Measurements from ENCODE around the gene GAS6.

Gene GAS6

DNA sequence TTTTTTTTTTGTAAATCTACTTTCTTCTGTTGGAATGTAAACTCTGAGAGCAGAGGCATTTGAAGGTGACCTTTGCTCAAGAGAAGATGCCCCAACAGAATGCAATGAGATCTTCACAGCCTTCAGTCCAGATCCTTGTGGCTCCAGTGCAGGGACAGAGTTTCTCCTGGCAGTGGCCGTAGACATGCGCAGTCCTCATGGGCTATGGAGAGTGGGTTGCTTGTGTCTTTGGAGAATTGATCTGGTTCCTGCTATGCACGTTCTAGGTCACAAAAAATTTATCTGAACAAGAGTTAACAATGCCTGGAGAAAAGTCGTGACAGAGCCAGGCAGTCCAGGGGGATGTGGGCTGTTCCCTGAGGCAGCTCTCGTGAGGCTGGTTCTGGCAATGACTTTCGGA, 74.7 kb downstream of the GAS6 start:
- no peaks in the 10 kb centered on the region for H3K36me3 Mint-ChIP-seq (ENCODE audit: insufficient read depth)
- H3K4me1 Mint-ChIP-seq (ENCODE audit: low read depth in 2 of 2): peaks cover 0 to 4% of the 10 kb centered on the region in 2 donors
- ATAC-seq (replicated peaks) (no peak), DNase-seq (no peak)
- H3K27ac Mint-ChIP-seq: no peak overlapping the region
- no peak overlapping the region for H3K4me3 Mint-ChIP-seq
- H3K9me3 Mint-ChIP-seq: no peaks in the 10 kb centered on the region
- peaks cover 32 to 42% of the 10 kb centered on the region in 2 donors for H3K27me3 Mint-ChIP-seq

DNA sequence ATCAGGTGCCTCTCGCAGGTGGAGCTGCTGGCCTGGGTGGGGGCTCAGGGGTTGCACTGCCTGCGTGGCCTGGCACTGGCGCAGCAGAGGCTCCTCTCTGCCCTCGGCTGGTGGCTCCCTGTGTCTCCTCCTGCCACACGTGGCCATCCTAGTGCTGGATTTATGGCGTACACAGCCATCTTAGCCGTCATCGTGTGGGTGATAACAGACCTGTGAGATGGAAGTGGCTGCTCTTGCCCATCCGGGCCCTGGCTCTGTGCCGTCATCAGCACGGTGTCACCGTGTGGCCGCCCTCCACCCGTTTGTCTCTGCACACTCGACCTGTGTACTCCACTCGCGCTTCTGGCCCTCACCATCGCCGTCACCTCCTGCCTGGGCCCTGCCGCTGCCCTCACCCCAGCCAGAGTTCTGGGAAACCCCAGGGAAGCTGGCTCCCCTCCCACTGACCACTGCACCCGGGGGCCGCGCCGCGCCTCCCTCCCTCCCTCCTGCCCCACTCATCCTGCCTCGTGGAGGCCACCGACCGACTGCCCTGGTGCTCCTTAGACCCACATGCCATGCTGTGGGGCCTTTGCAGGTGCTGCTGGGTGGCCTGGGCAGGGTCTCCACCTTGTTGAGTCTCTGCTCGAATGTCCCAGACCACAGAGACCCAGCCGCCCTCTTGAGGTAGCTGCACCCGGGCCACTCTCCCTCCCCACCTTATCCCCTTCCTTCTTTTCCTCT, 75.3 kb downstream of the GAS6 start:
- no peaks in the 10 kb centered on the region for H3K36me3 Mint-ChIP-seq (ENCODE audit: insufficient read depth)
- ATAC-seq (replicated peaks): no peak
- DNase-seq: no peak
- peaks cover 38 to 48% of the 10 kb centered on the region in 2 donors for H3K27me3 Mint-ChIP-seq
- no peak overlapping the region for H3K4me3 Mint-ChIP-seq
- H3K4me1 Mint-ChIP-seq (ENCODE audit: low read depth in 2 of 2): peaks cover 0 to 4% of the 10 kb centered on the region in 2 donors
- no peak overlapping the region for H3K27ac Mint-ChIP-seq
- no peaks in the 10 kb centered on the region for H3K9me3 Mint-ChIP-seq

DNA sequence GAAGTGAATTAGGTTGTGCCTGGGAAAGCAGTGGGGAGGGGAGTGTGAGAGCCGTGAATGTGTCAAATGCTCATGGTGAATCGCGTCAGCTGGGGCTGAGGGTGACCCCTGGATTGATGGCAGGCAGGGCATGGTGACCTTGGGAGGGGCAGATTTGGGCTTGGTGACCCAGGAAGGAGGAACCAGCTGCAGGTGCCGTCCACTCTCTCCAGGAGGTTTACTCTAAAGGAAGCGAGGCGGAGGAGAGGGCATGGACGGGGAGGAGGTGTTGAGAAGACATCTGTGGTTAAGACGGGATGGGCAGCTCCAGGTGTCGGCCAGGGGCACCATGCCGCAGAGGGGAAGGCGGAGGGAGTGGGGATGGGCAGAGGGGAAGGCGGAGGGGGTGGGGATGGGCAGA, 76.2 kb downstream of the GAS6 start:
- no peak overlapping the region for H3K4me3 Mint-ChIP-seq
- H3K27me3 Mint-ChIP-seq: peaks cover 44 to 53% of the 10 kb centered on the region in 2 donors
- ATAC-seq (replicated peaks): no peak
- no peaks in the 10 kb centered on the region for H3K9me3 Mint-ChIP-seq
- H3K36me3 Mint-ChIP-seq (ENCODE audit: insufficient read depth): no peaks in the 10 kb centered on the region
- peaks cover 0 to 4% of the 10 kb centered on the region in 2 donors for H3K4me1 Mint-ChIP-seq (ENCODE audit: low read depth in 2 of 2)
- no peak overlapping the region for H3K27ac Mint-ChIP-seq
- DNase-seq: no peak

DNA sequence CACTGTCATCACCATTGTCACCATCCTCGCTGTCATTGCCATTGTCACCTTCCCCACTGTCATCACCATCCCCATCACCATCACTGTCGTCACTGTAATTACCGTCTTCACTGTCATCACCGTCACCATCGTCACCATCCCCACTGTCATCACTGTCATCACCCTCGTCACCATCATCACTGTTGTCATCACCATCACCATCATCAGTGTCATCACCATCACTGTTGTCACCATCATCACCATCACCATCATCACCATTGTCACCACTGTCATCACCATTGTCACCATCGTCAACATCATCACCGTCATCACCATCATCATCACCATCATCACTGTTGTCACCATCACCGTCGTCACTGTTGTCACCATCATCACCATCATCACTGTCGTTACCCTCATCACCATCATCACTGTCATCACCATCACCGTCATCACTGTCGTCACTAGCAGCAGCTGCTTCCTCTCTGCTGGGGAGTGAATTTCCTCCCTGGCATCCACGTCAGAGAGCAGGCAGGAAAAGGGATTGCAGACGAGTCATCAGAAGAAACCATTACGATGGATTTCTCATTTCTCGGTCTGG, 77.5 kb downstream of the GAS6 start:
- Mint-ChIP-seq H3K4me3 (no peak overlapping the region), H3K9me3 (no peaks in the 10 kb centered on the region), H3K27me3 (peaks cover 41% of the 10 kb centered on the region in 2 donors), H3K27ac (no peak overlapping the region), H3K36me3 (ENCODE audit: insufficient read depth) (no peaks in the 10 kb centered on the region), H3K4me1 (ENCODE audit: low read depth in 2 of 2) (peaks cover 0 to 4% of the 10 kb centered on the region in 2 donors)
- DNase-seq: no peak
- no peak for ATAC-seq (replicated peaks)

DNA sequence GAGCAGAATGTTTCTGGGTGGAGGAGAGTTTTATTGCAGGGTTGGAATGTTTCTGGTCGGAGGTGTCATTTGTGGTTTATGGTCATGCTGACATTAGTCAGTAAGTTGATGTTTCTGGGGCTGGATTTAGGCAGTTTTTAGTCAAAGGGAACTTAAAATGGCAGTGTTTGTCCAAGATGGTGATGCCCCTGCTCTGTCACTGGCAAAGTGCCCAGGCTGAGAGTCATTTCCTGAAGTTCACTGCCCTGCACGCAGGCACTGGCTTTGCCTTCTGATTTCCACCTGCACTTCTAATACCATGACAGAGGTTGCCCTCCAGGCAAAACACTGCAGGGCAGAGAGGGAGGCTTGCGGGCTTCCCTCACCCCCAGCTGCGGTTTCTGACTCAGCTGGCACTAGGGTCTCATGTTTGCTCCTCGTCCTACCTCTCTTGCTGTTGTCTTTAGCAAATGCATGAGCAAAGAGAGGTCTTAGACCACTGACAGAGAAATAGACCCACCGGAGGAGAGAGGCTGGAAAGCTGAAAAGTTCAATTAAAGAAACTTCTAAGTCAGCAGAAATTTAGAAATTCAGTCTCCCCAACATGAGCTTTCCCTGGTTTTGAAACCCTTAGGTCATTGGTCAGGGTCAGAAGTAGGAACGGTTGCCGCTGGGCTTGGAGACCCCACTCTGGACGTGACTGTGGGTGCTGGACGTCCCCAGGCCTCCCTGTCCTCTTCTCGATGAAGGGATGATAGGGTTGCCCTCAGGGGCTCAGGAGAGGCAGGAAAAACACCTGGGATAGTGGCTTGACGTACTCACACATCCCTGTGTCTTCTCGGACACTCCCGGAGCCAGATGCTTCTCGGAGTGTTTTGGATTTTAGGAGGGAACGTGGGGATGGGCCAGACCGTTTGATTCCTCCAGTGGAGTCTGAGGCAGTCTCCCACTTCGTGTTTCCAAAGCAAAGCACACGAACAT, 78.5 kb downstream of the GAS6 start:
- no peak for DNase-seq
- no peak for ATAC-seq (replicated peaks)
- Mint-ChIP-seq H3K4me3 (no peak overlapping the region), H3K4me1 (ENCODE audit: low read depth in 2 of 2) (peaks cover 0 to 4% of the 10 kb centered on the region in 2 donors), H3K9me3 (no peaks in the 10 kb centered on the region), H3K27me3 (peaks cover 34 to 38% of the 10 kb centered on the region in 2 donors), H3K27ac (no peak overlapping the region), H3K36me3 (ENCODE audit: insufficient read depth) (no peaks in the 10 kb centered on the region)

DNA sequence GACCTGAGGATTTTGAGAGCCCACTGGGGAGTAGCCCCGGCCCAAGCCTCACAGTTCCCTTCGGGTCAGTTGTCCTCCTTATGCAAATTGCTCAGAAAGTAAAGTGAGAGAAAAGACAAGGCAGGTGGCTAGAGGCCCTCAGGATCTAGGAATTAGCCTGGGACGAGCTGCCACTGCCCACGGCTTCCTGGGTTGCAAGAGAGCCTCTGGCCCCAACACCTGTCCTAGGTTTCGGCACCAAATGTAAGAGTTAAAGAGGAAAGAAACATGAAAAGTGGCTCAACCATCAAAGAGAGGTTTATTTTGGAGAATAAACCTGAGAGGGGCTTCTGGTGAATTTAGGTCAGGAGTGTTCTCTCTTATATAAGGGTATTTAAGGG, 79.2 kb downstream of the GAS6 start:
- ATAC-seq (replicated peaks) (no peak), DNase-seq (no peak)
- H3K9me3 Mint-ChIP-seq: no peaks in the 10 kb centered on the region
- no peaks in the 10 kb centered on the region for H3K36me3 Mint-ChIP-seq (ENCODE audit: insufficient read depth)
- H3K4me1 Mint-ChIP-seq (ENCODE audit: low read depth in 2 of 2): peaks cover 0 to 4% of the 10 kb centered on the region in 2 donors
- H3K4me3 Mint-ChIP-seq: no peak overlapping the region
- no peak overlapping the region for H3K27ac Mint-ChIP-seq
- peaks cover 34 to 38% of the 10 kb centered on the region in 2 donors for H3K27me3 Mint-ChIP-seq

DNA sequence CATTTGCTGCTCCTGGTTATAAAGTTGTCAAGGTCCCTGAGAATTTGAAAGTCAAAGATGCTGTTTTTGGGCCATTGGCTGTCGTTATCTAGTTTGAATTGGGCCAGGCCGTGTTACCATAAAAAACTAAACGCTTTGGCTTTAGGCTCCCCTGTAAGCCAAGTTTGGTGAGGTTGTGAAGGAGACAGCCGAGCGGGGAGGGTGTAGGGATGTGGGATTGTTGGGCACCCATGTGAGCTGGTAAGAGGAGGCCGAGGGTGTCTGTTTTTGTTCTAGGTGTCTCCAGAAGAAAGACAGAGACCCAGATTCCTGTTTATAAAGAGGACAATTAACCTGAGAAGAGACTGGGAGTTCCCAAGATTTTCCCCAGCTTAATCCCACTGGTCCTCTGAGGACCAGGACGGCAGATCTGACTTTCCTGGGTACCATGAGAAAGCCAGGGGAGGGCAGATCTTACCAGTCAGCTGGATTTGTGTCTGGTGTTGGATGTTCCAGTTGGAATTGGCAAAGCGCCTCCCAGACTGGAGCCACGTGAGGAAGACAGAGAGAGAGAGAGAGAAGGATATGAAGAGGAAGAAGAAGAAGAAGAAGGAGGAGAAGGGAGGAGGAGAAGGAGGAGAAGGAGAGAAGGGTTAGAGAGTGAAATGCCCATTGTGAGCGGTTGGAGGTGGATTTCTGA, 79.8 kb downstream of the GAS6 start:
- H3K36me3 Mint-ChIP-seq (ENCODE audit: insufficient read depth): no peaks in the 10 kb centered on the region
- no peak for ATAC-seq (replicated peaks)
- DNase-seq: no peak
- peaks cover 0 to 4% of the 10 kb centered on the region in 2 donors for H3K4me1 Mint-ChIP-seq (ENCODE audit: low read depth in 2 of 2)
- no peaks in the 10 kb centered on the region for H3K9me3 Mint-ChIP-seq
- H3K27me3 Mint-ChIP-seq: peaks cover 35 to 39% of the 10 kb centered on the region in 2 donors
- H3K27ac Mint-ChIP-seq: no peak overlapping the region
- no peak overlapping the region for H3K4me3 Mint-ChIP-seq

DNA sequence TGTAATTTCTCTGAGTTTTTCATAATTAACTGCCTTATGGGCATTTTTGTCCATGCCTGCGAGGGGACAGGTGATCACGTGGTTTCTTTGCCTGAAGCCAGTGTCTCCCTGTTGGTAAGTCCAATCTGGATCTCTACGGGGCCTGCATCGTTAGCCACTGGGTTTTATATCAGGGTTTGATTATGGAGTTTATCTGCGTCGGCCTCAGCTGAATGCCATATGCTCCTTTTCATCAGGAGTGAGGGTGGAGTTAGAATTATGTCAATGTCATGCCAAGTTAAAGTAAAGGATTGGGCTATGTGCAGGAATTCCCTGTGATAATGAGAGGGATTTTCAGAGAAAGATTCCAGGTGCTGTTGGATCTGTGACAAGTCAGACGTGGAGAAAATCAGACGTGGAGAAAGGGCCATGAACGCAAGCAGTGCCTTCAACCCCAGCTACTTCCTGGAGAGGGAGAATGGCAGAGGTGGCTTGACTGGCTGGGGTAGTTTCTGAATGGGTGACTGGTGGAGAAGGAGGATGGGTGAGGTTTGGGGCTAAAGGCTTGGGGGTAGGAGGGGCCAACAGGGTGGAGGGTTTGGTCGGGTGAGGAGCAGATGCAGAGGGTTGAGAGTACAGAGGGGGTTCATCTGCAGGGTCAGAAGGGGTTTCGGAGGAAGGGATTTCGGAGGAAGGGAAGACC, 80.5 kb downstream of the GAS6 start:
- Mint-ChIP-seq H3K36me3 (ENCODE audit: insufficient read depth) (no peaks in the 10 kb centered on the region), H3K27me3 (peaks cover 38 to 42% of the 10 kb centered on the region in 2 donors), H3K4me3 (no peak overlapping the region), H3K4me1 (ENCODE audit: low read depth in 2 of 2) (peaks cover 0 to 4% of the 10 kb centered on the region in 2 donors), H3K27ac (no peak overlapping the region), H3K9me3 (no peaks in the 10 kb centered on the region)
- no peak for ATAC-seq (replicated peaks)
- no peak for DNase-seq

DNA sequence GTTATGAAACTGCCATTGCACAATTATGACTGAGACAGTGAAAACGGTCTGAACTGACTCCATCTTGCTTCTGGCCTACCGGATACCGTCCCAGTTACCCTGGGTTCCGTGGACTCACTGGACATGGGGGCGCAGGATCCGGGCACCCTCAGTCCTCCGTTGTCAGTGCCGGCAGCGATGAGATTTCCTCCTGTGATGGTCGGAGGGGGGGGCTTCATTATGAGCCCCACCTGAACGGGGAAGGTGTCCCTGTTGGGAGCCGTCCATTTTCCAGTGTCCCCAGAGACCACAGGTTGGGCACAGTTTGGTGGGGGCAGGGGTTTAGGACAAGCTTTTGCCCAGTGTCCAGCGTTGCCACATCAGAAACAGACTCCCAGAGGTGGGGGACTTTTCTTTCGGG, 81.4 kb downstream of the GAS6 start:
- H3K4me3 Mint-ChIP-seq: no peak overlapping the region
- H3K4me1 Mint-ChIP-seq (ENCODE audit: low read depth in 2 of 2): peaks cover 0 to 4% of the 10 kb centered on the region in 2 donors
- DNase-seq: no peak
- peaks cover 42 to 46% of the 10 kb centered on the region in 2 donors for H3K27me3 Mint-ChIP-seq
- H3K9me3 Mint-ChIP-seq: no peaks in the 10 kb centered on the region
- no peak overlapping the region for H3K27ac Mint-ChIP-seq
- no peak for ATAC-seq (replicated peaks)
- H3K36me3 Mint-ChIP-seq (ENCODE audit: insufficient read depth): no peaks in the 10 kb centered on the region

DNA sequence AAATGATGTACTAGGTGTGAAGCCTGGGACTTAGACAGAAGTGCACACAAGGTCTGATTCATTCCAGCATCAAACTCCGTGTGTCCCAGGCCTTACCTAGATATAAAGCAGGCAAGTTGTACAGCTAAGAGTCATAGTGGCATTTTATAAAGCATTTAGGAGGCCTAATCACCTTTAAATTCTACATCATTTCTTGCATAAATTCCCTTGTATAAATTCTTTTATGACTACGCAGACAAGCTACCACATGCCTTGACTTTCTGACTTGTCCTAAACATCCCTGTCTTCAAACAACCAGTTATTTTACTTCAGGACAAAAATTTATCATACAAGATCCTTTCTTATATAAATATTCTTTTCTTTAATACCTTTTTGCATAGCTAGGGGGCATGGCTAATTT, 82.3 kb downstream of the GAS6 start:
- H3K27me3 Mint-ChIP-seq: peaks cover 48 to 55% of the 10 kb centered on the region in 2 donors
- H3K36me3 Mint-ChIP-seq (ENCODE audit: insufficient read depth): no peaks in the 10 kb centered on the region
- no peaks in the 10 kb centered on the region for H3K9me3 Mint-ChIP-seq
- H3K4me3 Mint-ChIP-seq: no peak overlapping the region
- no peak for ATAC-seq (replicated peaks)
- H3K27ac Mint-ChIP-seq: no peak overlapping the region
- peaks cover 0 to 4% of the 10 kb centered on the region in 2 donors for H3K4me1 Mint-ChIP-seq (ENCODE audit: low read depth in 2 of 2)
- no peak for DNase-seq

DNA sequence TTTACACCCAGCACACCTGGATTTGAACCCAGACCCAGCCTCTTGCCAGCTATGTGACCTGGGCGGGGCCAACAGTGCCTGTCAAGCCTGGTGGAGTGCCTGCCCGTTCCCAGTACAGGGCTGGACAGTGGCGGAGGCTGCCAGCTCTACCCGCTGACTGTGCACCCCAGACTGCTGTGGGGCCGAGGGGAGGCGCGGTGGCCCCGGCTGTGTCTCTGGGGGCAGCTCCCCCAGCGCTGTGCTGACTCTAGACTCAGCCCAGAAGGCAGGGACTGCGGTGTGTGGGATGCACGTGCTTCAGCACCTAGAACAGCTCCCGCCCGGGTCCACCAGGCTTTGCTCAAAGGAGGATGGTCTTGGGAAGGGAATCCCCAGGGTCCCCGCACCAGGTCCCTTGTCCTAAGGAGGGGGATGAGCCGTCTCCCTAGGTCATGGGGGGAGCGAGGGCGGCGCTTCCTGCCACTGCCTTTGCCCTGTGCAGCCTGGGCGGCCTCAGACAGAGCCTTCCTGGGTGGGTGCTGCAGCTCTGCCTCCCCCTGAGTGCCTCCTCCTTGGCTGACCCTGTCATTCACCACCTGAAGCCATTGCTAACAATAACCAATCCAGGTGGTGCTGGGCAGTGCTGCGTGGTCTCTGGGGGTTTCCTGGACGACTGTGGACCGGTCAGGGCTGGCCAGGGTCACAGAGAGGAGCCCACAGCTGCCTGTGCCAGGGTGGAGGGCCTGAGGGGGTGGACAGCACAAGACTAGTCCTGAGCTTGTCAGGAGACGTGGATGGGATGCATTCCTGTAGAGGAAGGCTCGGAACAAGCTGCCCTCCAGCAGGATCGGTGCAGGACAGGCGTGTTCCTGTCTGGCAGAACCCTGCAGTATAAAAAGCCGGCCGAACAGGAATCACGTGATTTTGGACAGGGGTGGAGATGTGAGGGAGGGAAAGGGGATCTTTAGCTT, 86.3 kb downstream of the GAS6 start:
- Mint-ChIP-seq H3K36me3 (ENCODE audit: insufficient read depth) (no peaks in the 10 kb centered on the region), H3K27ac (no peak overlapping the region), H3K4me3 (no peak overlapping the region), H3K4me1 (ENCODE audit: low read depth in 2 of 2) (peaks cover 0 to 1% of the 10 kb centered on the region in 2 donors), H3K27me3 (peaks cover 24 to 29% of the 10 kb centered on the region in 2 donors), H3K9me3 (no peaks in the 10 kb centered on the region)
- DNase-seq (no peak), ATAC-seq (replicated peaks) (no peak)

Measured in effector memory CD8-positive, alpha-beta T cell (primary cell).